OCI-LY3 (cell line): Measurements from ENCODE around the gene CERT1.

Source experiments
- EZH2phosphoT487 ChIP-seq: fragments of 200-600 bp; shearing (Covaris generic); IDR thresholded peaks from 2 replicates; pipeline ENCODE4 v1.6.1; 2018; ENCODE audit warnings: antibody characterized with exemption, mixed run types, low read depth
- TF ChIP-seq, protein P1 (sequence below): fragments of 200-600, 300-600 bp; sonication (generic); IDR thresholded peaks from 2 replicates; pipeline ENCODE4 v1.5.1; 2014; ENCODE audit warnings: antibody characterized with exemption, low read length, low read depth

DNA sequence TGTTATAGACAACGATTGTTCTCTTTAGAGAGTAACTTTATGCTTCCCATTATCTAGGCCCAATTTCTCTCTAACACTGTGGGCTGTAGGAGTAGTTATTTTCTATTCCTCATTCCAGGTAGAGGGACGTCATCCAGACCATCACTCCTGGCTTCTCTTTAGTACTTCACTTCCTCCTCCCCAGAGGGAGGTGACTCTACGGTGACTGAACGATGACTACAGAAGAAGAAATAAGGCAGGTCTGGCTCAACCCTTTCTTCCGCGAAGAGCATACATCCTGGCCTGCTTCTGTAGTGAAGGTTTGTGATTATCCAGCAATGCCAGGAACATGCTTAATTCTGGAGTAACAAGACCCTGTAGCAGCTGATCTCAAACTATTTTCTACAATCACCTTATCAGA, 123.6 kb downstream of the CERT1 start:
- TF ChIP-seq, protein P1, sequence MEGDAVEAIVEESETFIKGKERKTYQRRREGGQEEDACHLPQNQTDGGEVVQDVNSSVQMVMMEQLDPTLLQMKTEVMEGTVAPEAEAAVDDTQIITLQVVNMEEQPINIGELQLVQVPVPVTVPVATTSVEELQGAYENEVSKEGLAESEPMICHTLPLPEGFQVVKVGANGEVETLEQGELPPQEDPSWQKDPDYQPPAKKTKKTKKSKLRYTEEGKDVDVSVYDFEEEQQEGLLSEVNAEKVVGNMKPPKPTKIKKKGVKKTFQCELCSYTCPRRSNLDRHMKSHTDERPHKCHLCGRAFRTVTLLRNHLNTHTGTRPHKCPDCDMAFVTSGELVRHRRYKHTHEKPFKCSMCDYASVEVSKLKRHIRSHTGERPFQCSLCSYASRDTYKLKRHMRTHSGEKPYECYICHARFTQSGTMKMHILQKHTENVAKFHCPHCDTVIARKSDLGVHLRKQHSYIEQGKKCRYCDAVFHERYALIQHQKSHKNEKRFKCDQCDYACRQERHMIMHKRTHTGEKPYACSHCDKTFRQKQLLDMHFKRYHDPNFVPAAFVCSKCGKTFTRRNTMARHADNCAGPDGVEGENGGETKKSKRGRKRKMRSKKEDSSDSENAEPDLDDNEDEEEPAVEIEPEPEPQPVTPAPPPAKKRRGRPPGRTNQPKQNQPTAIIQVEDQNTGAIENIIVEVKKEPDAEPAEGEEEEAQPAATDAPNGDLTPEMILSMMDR, result no peak
- no peak for TF ChIP-seq EZH2phosphoT487
